Measurements from ENCODE around the gene FATE1. TPM values are rescaled to one million over a fixed set of nuclear protein-coding genes. Genes with fewer than 3 reads are reported as not detected.

FATE1 gene
- total and polyA plus RNA-seq, 12 donors, result 0.25 to 2.2 (median 0.58) TPM; not detected in 5

DNA sequence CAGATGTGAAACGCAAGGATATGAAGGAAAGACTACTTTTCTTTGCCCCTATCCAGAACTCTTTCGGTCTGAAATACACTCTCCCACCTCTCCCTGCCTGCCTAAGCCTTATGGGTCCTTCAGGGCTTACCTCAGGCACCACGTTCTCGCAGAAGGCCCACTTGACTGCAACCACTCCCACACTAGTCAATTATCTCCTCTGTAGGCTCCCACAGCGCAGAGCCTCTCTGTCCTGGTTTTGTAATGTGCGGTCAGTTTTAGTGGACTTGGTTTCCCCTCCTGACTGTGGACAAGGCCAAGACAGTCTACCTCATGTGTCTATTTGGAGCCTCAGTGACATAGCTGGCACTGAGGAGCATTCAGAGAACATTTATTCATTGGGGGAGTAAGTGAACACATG lies 29.8 kb downstream of the FATE1 start:
- Histone ChIP-seq H3K4me3 (no peak overlapping the region), H3K9me3 (no peaks in the 10 kb centered on the region), H3K4me1 (no peaks in the 10 kb centered on the region), H3K27ac (no peak overlapping the region), H3K36me3 (no peaks in the 10 kb centered on the region), H3K27me3 (peaks cover 0 to 28% (median 0%) of the 10 kb centered on the region in 7 donors)
- WGBS, 2 donors, result 89 to 92% methylated on average over 6 of the region's 6 CpGs
- no peak for ATAC-seq
- DNase-seq, result no peak
- intact Hi-C loops (cut with DNase I), result no loop called here
- TF ChIP-seq, protein P1, sequence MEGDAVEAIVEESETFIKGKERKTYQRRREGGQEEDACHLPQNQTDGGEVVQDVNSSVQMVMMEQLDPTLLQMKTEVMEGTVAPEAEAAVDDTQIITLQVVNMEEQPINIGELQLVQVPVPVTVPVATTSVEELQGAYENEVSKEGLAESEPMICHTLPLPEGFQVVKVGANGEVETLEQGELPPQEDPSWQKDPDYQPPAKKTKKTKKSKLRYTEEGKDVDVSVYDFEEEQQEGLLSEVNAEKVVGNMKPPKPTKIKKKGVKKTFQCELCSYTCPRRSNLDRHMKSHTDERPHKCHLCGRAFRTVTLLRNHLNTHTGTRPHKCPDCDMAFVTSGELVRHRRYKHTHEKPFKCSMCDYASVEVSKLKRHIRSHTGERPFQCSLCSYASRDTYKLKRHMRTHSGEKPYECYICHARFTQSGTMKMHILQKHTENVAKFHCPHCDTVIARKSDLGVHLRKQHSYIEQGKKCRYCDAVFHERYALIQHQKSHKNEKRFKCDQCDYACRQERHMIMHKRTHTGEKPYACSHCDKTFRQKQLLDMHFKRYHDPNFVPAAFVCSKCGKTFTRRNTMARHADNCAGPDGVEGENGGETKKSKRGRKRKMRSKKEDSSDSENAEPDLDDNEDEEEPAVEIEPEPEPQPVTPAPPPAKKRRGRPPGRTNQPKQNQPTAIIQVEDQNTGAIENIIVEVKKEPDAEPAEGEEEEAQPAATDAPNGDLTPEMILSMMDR (IDR thresholded peaks at IDR 0.05), result no peak

DNA sequence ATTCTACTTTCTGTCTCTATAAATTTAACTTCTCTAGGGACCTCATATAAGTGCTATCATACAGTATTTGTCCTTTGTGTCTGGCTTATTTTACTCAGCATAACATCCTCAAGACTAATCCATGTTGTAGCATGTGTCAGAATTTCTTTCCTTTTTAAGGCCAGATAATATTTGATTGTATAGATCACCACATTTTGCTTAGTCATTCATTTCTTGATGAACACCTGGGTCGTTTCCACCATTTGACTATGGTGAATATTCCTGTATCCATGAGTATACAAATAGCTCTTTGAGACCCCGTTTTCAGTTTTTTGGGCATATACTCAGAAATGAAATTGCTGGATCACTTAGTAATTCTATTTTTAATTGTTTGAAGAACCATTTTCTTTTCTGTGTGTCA lies 30.7 kb downstream of the FATE1 start:
- no peaks in the 10 kb centered on the region for H3K4me1 ChIP-seq
- WGBS, 2 donors, result 80 to 82% methylated on average over 2 of the region's 2 CpGs
- TF ChIP-seq, protein P1 (IDR thresholded peaks at IDR 0.05), result no peak
- H3K27ac ChIP-seq, result no peak overlapping the region
- DNase-seq (no peak), ATAC-seq (no peak)
- intact Hi-C loops (cut with DNase I), result no loop called here
- no peaks in the 10 kb centered on the region for H3K36me3 ChIP-seq
- no peak overlapping the region for H3K4me3 ChIP-seq
- H3K27me3 ChIP-seq, result peaks cover 0 to 36% (median 0%) of the 10 kb centered on the region in 7 donors
- no peaks in the 10 kb centered on the region for H3K9me3 ChIP-seq

DNA sequence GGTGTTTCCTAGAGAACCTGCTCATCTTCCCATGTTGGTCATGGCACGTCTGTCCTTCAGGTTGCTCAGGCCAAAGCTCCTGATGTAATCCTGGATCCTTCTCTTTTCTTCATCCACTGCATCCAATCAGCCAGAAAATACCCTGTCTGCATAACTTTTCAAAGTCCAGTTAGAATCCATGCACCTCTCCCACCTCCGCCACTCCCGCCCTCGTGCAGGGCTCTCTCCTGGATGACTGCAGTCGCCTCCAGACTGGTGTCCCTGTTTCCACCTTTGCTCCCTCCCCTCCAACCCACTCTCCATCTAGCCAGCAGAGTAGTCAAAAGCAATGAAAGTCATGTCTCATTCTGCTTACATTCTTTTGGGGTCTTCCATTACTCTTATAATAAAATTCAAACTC lies 34.7 kb downstream of the FATE1 start:
- Histone ChIP-seq H3K27me3 (peaks cover 0 to 57% (median 0%) of the 10 kb centered on the region in 7 donors), H3K4me3 (no peak overlapping the region), H3K9me3 (no peaks in the 10 kb centered on the region), H3K27ac (no peak overlapping the region), H3K4me1 (no peaks in the 10 kb centered on the region), H3K36me3 (no peaks in the 10 kb centered on the region)
- no peak for DNase-seq
- intact Hi-C loops (cut with DNase I), result loop anchor here (5.0 to 10.0 kb wide), 4 partner anchors 592 to 887 kb away; partner anchors contain the start of gene GABRQ (in 2 of the 10)
- ATAC-seq, result no peak
- TF ChIP-seq, protein P1 (IDR thresholded peaks at IDR 0.05), result no peak
- 91 to 99% methylated on average over 5 of the region's 5 CpGs for WGBS, 2 donors

DNA sequence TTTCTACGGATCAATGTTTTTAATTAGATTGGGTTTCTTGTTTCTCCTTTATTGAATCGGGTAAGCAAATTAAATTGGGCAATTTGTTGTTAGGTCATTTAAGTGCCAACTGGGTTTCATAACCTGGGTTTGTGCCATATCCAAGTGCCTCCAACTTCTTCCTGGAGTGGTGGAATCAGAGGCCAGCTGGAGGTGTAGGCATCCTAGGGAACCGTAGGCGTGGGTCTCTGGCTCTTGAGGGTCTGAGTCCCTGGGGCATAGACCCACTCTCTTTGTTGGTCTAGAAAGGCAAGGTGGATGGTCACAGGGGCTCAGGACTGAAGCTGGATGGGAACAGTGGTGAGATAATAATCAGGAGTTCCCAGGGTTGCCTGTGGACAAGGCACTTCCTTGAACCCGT lies 37.0 kb downstream of the FATE1 start:
- Histone ChIP-seq H3K27me3 (peaks cover 0 to 51% (median 0%) of the 10 kb centered on the region in 7 donors), H3K4me1 (no peaks in the 10 kb centered on the region), H3K9me3 (no peaks in the 10 kb centered on the region), H3K27ac (no peak overlapping the region), H3K4me3 (no peak overlapping the region), H3K36me3 (no peaks in the 10 kb centered on the region)
- intact Hi-C loops (cut with DNase I), result loop anchor here (2.0 to 10.0 kb wide), 6 partner anchors 589 to 884 kb away; partner anchors contain the start of gene GABRQ (in 2 of the 10)
- TF ChIP-seq, protein P1 (IDR thresholded peaks at IDR 0.05), result no peak
- DNase-seq (no peak), ATAC-seq (no peak)
- 63% methylated on average over 5 of the region's 5 CpGs for WGBS, 2 donors
